ENCODE data around the gene NUFIP1.

Gene NUFIP1

DNA sequence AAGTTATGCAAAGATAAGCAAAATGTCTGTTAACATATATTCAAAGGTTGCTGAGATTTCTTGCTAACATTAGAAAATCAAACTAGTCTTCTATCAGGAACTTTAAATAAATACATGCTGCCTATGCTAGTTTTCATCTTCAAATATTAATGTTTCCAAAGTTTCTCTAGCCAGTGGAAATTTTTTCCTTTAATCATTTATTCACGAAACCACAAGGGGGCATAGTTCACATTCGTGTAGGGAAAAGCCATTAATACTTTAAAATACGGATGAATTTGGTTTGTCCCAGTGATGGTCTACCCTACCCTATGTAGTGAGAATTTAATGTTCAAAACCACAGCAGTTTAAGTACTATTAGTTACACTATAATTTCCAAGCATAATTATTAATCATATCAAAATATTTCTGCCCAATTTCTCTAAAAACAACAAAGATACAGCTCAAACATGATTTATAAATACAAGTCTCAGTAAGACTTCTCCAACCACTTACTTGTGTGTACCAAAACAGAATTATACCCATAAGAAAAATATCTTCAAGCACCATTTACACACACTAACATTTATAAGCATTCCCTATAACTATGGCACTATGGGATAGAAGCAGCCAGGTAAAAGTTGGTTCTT, 16.2 kb downstream of the NUFIP1 start:
- ChIA-PET CTCF (interaction anchor here (0.9 to 1.0 kb wide), 4 partner anchors 15 to 333 kb away, joined by 3 to 4 read pairs (median 3); no protein-coding TSS in a partner anchor), POLR2A (interaction anchor here (1.4 kb wide), 1 partner anchor 54 kb away, joined by 4 read pairs; no protein-coding TSS in a partner anchor)
- TF ChIP-seq NFRKB (IDR thresholded peaks at IDR 0.05) (no peak), HDGF (IDR thresholded peaks at IDR 0.05; ENCODE audit: borderline replicate concordance) (no peak), TARDBP (IDR thresholded peaks at IDR 0.05) (no peak), LEF1 (IDR thresholded peaks at IDR 0.05; ENCODE audit: borderline replicate concordance) (no peak), FOXM1 (IDR thresholded peaks at IDR 0.05; ENCODE audit: borderline replicate concordance) (no peak), PKNOX1 (IDR thresholded peaks at IDR 0.05) (no peak), L3MBTL2 (conservative IDR thresholded peaks at IDR 0.05) (no peak), BHLHE40 (IDR thresholded peaks at IDR 0.05; ENCODE audit: borderline replicate concordance) (no peak), FOXK2 (IDR thresholded peaks at IDR 0.05) (no peak), FOXA1 (IDR thresholded peaks at IDR 0.05) (no peak), CTBP1 (IDR thresholded peaks at IDR 0.05; ENCODE audit: borderline replicate concordance) (no peak), ARNT (IDR thresholded peaks at IDR 0.05) (no peak), ELF4 (IDR thresholded peaks at IDR 0.05) (no peak), ZNF384 (IDR thresholded peaks at IDR 0.05) (no peak)
- DNase-seq (ENCODE audit: extremely low spot score), result peak; percentile 27

- no peak for TF ChIP-seq ELF4 (IDR thresholded peaks at IDR 0.05)
- TF ChIP-seq CTBP1 (IDR thresholded peaks at IDR 0.05; ENCODE audit: borderline replicate concordance), result no peak
- no peak for TF ChIP-seq FOXK2 (IDR thresholded peaks at IDR 0.05)
- no peak for TF ChIP-seq BHLHE40 (IDR thresholded peaks at IDR 0.05; ENCODE audit: borderline replicate concordance)
- no peak for TF ChIP-seq ZNF384 (IDR thresholded peaks at IDR 0.05)
- TF ChIP-seq L3MBTL2 (conservative IDR thresholded peaks at IDR 0.05), result no peak
- no peak for TF ChIP-seq PKNOX1 (IDR thresholded peaks at IDR 0.05)
- TF ChIP-seq ARNT (IDR thresholded peaks at IDR 0.05), result no peak
- TF ChIP-seq HDGF (IDR thresholded peaks at IDR 0.05; ENCODE audit: borderline replicate concordance), result no peak
- TF ChIP-seq FOXM1 (IDR thresholded peaks at IDR 0.05; ENCODE audit: borderline replicate concordance), result no peak
- no peak for TF ChIP-seq SP1 (IDR thresholded peaks at IDR 0.05)
- TF ChIP-seq TARDBP (IDR thresholded peaks at IDR 0.05), result no peak
- no peak for TF ChIP-seq SUZ12 (IDR thresholded peaks at IDR 0.05)
- no peak for TF ChIP-seq LEF1 (IDR thresholded peaks at IDR 0.05; ENCODE audit: borderline replicate concordance)
- TF ChIP-seq NFRKB (IDR thresholded peaks at IDR 0.05), result no peak
- CTCF ChIA-PET, result no interaction called here
- POLR2A ChIA-PET, result no interaction called here
- DNase-seq (ENCODE audit: extremely low spot score), result no peak
These were observed 17.3 kb downstream of the NUFIP1 start for GRCh38 chr13:44971656-44972595.

DNA sequence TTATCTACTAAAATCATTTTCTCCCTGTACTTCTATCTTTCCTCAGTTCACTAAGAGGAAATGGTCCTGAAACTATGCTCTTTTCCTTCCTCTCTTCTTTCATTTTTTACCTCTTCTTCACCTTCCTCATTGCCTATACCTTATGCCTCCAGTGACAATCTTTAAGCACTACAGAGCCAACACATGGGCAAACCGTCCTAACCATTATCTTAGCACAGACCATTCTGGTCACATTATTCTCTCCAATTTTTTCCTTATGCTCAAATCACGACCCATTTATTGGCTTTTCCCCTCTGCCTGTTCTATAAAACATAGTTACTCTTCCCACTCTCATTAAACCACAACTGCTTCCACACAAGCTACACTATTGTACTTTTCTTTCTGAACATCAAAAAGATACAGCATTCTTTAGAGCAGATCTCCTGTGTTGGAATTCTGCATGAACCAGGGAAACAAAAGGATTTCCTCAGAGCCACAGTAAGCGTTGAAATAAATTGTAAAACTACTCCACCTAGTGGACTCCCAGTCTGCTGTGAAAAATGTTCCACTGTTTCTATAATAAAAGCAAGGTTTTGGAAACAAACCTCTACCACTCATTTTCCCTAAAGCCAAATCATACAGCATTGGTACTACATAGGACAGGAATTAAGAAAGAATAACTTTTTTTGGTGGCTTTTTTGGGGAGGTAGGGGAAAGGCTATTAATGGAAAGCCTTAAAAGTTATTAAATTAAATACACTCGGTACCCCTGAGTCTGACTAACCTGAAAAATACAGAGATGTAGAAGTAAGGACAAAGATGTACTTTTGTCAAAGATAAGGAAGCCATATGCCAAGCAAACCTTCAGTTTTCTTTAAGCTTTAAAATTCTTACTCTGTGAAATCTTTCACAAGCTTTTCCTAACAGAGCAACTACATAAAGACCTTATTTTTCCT, 19.5 kb downstream of the NUFIP1 start:
- CTCF ChIA-PET, result interaction anchor here (0.7 kb wide), 3 partner anchors 10 to 496 kb away, joined by 3 read pairs; no protein-coding TSS in a partner anchor
- POLR2A ChIA-PET, result no interaction called here
- peak; percentile 51 for DNase-seq (ENCODE audit: extremely low spot score)
- TF ChIP-seq SP1 (IDR thresholded peaks at IDR 0.05) (no peak), ARNT (IDR thresholded peaks at IDR 0.05) (no peak), BHLHE40 (IDR thresholded peaks at IDR 0.05; ENCODE audit: borderline replicate concordance) (no peak), NFRKB (IDR thresholded peaks at IDR 0.05) (no peak), FOXM1 (IDR thresholded peaks at IDR 0.05; ENCODE audit: borderline replicate concordance) (no peak), PKNOX1 (IDR thresholded peaks at IDR 0.05) (no peak), ZNF384 (IDR thresholded peaks at IDR 0.05) (no peak), TARDBP (IDR thresholded peaks at IDR 0.05) (no peak), FOXK2 (IDR thresholded peaks at IDR 0.05) (no peak)

DNA sequence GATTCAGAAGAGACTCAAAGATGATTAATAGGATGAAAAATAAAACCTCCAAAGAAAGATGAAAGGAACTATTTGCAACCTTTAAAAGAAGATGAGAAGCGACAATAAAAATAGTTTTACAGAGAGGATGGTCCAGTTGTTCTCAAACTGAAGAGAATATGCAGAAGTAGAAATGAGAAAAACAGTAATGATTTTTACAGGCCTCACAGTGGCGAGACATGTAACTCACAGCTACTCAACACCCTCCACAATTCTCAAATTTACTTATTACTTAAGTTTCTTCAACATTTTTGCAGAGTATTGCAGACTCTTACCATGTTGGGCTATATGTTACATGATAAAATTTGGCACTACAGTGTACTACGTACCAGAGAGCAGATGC, 20.8 kb downstream of the NUFIP1 start:
- ChIA-PET CTCF (no interaction called here), POLR2A (no interaction called here)
- no peak for DNase-seq (ENCODE audit: extremely low spot score)
- TF ChIP-seq HDGF (IDR thresholded peaks at IDR 0.05; ENCODE audit: borderline replicate concordance) (no peak), CTBP1 (IDR thresholded peaks at IDR 0.05; ENCODE audit: borderline replicate concordance) (no peak), SUZ12 (IDR thresholded peaks at IDR 0.05) (no peak), TARDBP (IDR thresholded peaks at IDR 0.05) (no peak), NFRKB (IDR thresholded peaks at IDR 0.05) (no peak), ELF4 (IDR thresholded peaks at IDR 0.05) (no peak), BHLHE40 (IDR thresholded peaks at IDR 0.05; ENCODE audit: borderline replicate concordance) (no peak), PKNOX1 (IDR thresholded peaks at IDR 0.05) (no peak), L3MBTL2 (conservative IDR thresholded peaks at IDR 0.05) (no peak)
